IMR-90 (cell line): ENCODE results near the gene PET100.

Experiments
- CEBPB ChIP-seq: IDR thresholded peaks from 2 replicates; pipeline ENCODE4 v1.6.1; 2012; ENCODE audit warnings: low read depth, low read length, improper control_type of control experiment
- POLR2A ChIP-seq: IDR thresholded peaks from 2 replicates; pipeline ENCODE4 v1.6.1; 2012; ENCODE audit warnings: mild to moderate bottlenecking, low read depth, low read length
- RAD21 ChIP-seq: IDR thresholded peaks from 2 replicates; pipeline ENCODE4 v1.6.1; 2012; ENCODE audit warnings: low read length, improper control_type of control experiment
- RFX5 ChIP-seq: IDR thresholded peaks from 2 replicates; pipeline ENCODE4 v1.8.0; 2012; ENCODE audit warnings: low read depth, mild to moderate bottlenecking, low read length, moderate library complexity
- SMC3 ChIP-seq: fragments of 150-350 bp; IDR thresholded peaks from 2 replicates; pipeline ENCODE4 v1.6.1; 2016; ENCODE audit warnings: low read depth, mild to moderate bottlenecking, antibody characterized with exemption, low read length, moderate library complexity
- TF ChIP-seq, protein P1 (sequence below): conservative IDR thresholded peaks from 2 replicates; pipeline ENCODE4 v1.5.1; 2012; ENCODE audit warnings: mild to moderate bottlenecking, low read depth, low read length, improper control_type of control experiment
- TF ChIP-seq, protein P2 (sequence below): fragments of 150-350 bp; IDR thresholded peaks from 2 replicates; pipeline ENCODE4 v1.6.1; 2017; ENCODE audit warnings: mild to moderate bottlenecking, antibody characterized with exemption, low read length, low read depth

DNA sequence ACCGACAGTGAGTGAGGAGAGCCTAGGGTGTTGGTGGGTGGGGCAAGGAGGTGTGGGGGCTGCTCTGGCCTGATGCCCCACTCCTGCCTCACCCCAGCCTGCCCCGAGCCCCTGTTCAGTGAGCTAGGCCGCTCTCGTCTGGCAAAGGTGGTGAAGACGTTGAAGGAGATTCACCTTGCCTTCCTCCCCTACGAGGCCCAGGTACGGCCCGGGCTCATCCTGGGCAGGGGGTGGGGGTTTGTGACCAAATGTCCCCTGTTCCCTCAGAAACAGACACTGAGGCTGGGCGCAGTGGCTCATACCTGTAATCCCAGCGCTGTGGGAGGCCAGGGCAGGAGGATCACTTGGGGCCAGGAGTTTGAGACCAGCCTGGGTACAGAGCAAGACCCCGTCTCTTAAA, 11.2 kb downstream of the PET100 start:
- TF ChIP-seq, protein P1, sequence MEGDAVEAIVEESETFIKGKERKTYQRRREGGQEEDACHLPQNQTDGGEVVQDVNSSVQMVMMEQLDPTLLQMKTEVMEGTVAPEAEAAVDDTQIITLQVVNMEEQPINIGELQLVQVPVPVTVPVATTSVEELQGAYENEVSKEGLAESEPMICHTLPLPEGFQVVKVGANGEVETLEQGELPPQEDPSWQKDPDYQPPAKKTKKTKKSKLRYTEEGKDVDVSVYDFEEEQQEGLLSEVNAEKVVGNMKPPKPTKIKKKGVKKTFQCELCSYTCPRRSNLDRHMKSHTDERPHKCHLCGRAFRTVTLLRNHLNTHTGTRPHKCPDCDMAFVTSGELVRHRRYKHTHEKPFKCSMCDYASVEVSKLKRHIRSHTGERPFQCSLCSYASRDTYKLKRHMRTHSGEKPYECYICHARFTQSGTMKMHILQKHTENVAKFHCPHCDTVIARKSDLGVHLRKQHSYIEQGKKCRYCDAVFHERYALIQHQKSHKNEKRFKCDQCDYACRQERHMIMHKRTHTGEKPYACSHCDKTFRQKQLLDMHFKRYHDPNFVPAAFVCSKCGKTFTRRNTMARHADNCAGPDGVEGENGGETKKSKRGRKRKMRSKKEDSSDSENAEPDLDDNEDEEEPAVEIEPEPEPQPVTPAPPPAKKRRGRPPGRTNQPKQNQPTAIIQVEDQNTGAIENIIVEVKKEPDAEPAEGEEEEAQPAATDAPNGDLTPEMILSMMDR = no peak
- no peak for TF ChIP-seq CEBPB
- TF ChIP-seq, protein P2, sequence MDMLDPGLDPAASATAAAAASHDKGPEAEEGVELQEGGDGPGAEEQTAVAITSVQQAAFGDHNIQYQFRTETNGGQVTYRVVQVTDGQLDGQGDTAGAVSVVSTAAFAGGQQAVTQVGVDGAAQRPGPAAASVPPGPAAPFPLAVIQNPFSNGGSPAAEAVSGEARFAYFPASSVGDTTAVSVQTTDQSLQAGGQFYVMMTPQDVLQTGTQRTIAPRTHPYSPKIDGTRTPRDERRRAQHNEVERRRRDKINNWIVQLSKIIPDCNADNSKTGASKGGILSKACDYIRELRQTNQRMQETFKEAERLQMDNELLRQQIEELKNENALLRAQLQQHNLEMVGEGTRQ = no peak
- TF ChIP-seq RAD21 = no peak
- no peak for TF ChIP-seq SMC3
- TF ChIP-seq RFX5 = no peak
- no peak for TF ChIP-seq POLR2A
